GM12878 (cell line): ENCODE results near the gene KDM6B. TPM values are rescaled to one million over a fixed set of nuclear protein-coding genes. Genes with fewer than 3 reads are reported as not detected.

Experiments
- ATAC-seq: fragments of 200-7000 bp; cut with Tn5 transposase; 3 replicates; pipeline ENCODE4 v1.9.1; 2020; ENCODE audit warnings: mild to moderate bottlenecking, moderate library complexity
- BruUV-seq: library from RNA; stranded (reverse); fragments of 400-500 nt; replicated peaks from 2 replicates; lab custom pipeline; 2021; lab: Mats Ljungman, UMichigan
- CTCF ChIA-PET: fragments of 300-600 bp; sonication (Branson Sonifier 250); formaldehyde crosslinking; extraction: SDS; loops from one replicate; lab custom pipeline; 2021; ENCODE audit warnings: inconsistent platforms; lab: Yijun Ruan, JAX
- POLR2A ChIA-PET: fragments of 350-600 bp; formaldehyde crosslinking; extraction: SDS; loops from one replicate; lab custom pipeline; 2021; ENCODE audit warnings: inconsistent platforms; lab: Charles Lee
- RAD21 ChIA-PET: fragments of 300-600 bp; sonication (Branson Sonifier 250); formaldehyde crosslinking; loops from one replicate; lab custom pipeline; 2023; ENCODE audit warnings: antibody characterized with exemption; ENCODE audit not compliant: unreplicated experiment; lab: Charles Lee
- SMC1A ChIA-PET: fragments of 300-600 bp; sonication (Branson Sonifier 250); formaldehyde crosslinking; loops from one replicate; lab custom pipeline; 2023; ENCODE audit not compliant: unreplicated experiment, uncharacterized antibody; lab: Charles Lee
- DNase-seq: peaks from one replicate; pipeline ENCODE4 v3.0.0-alpha.2; 2011; ENCODE audit warnings: low read depth, low spot score
- FAIRE-seq: peaks from 3 replicates; lab custom pipeline; 2011; peaks lifted over from hg19 to GRCh38; lab: Jason Lieb, UNC
- H2AFZ ChIP-seq: 2 replicates; pipeline ENCODE4 v1.6.0; 2011; ENCODE audit warnings: low read depth, low read length, control low read depth; ENCODE audit not compliant: control insufficient read depth
- H3K27ac ChIP-seq: 2 replicates; pipeline ENCODE4 v1.5.1; 2011; ENCODE audit warnings: control low read depth; ENCODE audit not compliant: control insufficient read depth, insufficient read depth
- H3K27me3 ChIP-seq, 2 experiments: replicated peaks in 1 of 2; 2 replicates each; pipeline versions ENCODE4 v1.6.0 to v1.6.1; 2011; ENCODE audit warnings: low read length in 1 of 2; ENCODE audit not compliant: control insufficient read depth in 2 of 2, insufficient read depth in 2 of 2
- H3K36me3 ChIP-seq, 2 experiments: 2 replicates each; pipeline ENCODE4 v1.5.1; 2011; ENCODE audit warnings: low read length in 1 of 2; ENCODE audit not compliant: control insufficient read depth in 2 of 2, insufficient read depth in 2 of 2
- H3K4me1 ChIP-seq: 2 replicates; pipeline ENCODE4 v1.6.1; 2011; ENCODE audit warnings: mild to moderate bottlenecking, low read length, moderate library complexity, mixed read lengths; ENCODE audit not compliant: control insufficient read depth, insufficient read depth
- H3K4me2 ChIP-seq: 2 replicates; pipeline ENCODE4 v1.6.0; 2011; ENCODE audit warnings: control low read depth; ENCODE audit not compliant: control insufficient read depth, insufficient read depth
- H3K4me3 ChIP-seq: fragments of 200-600 bp; sonication (generic); 2 replicates; pipeline ENCODE4 v1.5.1; 2016
- H3K79me2 ChIP-seq: 2 replicates; pipeline ENCODE4 v1.6.0; 2011; ENCODE audit warnings: low read length; ENCODE audit not compliant: control insufficient read depth, insufficient read depth
- H3K9ac ChIP-seq: 2 replicates; pipeline ENCODE4 v1.8.0; 2011; ENCODE audit warnings: low read length, control low read depth, mixed read lengths; ENCODE audit not compliant: control insufficient read depth, insufficient read depth
- H3K9me3 ChIP-seq: replicated peaks from 3 replicates; pipeline ENCODE4 v1.5.1; 2011; ENCODE audit warnings: mild to moderate bottlenecking, low read length; ENCODE audit not compliant: control insufficient read depth, insufficient read depth
- H4K20me1 ChIP-seq: 2 replicates; pipeline ENCODE4 v1.6.0; 2011; ENCODE audit not compliant: control insufficient read depth, insufficient read depth
- BCLAF1 ChIP-seq: fragments of 450-650 bp; IDR thresholded peaks from 2 replicates; pipeline ENCODE4 v1.6.1; 2017; ENCODE audit warnings: antibody characterized with exemption, mild to moderate bottlenecking, moderate library complexity
- BHLHE40 ChIP-seq, 2 experiments: fragments of 450-650 bp in 1 of 2; IDR thresholded peaks; 2 replicates each; pipeline ENCODE4 v1.6.1; 2011 to 2017; ENCODE audit warnings: low read depth in 2 of 2, borderline replicate concordance in 1 of 2, improper control_type of control experiment in 1 of 2, low read length in 1 of 2, mild to moderate bottlenecking in 1 of 2
- EP300 ChIP-seq, 2 experiments: fragments of 150-350 bp in 1 of 2; IDR thresholded peaks; 2 replicates each; pipeline ENCODE4 v1.6.1; 2011 to 2012; ENCODE audit warnings: low read depth in 2 of 2, low read length in 2 of 2, borderline replicate concordance in 1 of 2, improper control_type of control experiment in 1 of 2, inconsistent platforms in 1 of 2; ENCODE audit not compliant: control insufficient read depth in 1 of 2
- EZH2 ChIP-seq: IDR thresholded peaks from 2 replicates; pipeline ENCODE4 v1.6.1; 2012; ENCODE audit warnings: low read depth, mild to moderate bottlenecking, control low read depth, inconsistent platforms, low read length, borderline replicate concordance; ENCODE audit not compliant: control insufficient read depth
- RB1 ChIP-seq: fragments of 450-650 bp; formaldehyde crosslinking; IDR thresholded peaks from 2 replicates; pipeline ENCODE4 v1.6.1; 2017; ENCODE audit warnings: mild to moderate bottlenecking, borderline replicate concordance
- SIX5 ChIP-seq: IDR thresholded peaks from 2 replicates; pipeline ENCODE4 v1.6.1; 2011; ENCODE audit warnings: mild to moderate bottlenecking, low read depth, low read length, moderate library complexity; ENCODE audit not compliant: severe bottlenecking
- SP1 ChIP-seq: IDR thresholded peaks from one replicate; pipeline ENCODE4 v1.6.1; 2011; ENCODE audit warnings: low read depth, low read length
- SREBF1 ChIP-seq: IDR thresholded peaks from 2 replicates; pipeline ENCODE4 v1.6.1; 2012; ENCODE audit warnings: mild to moderate bottlenecking, low read length
- STAT3 ChIP-seq: IDR thresholded peaks from 2 replicates; pipeline ENCODE4 v1.6.1; 2011; ENCODE audit warnings: low read depth, low read length, improper control_type of control experiment
- WGBS: methylation state at CpG from one replicate; pipeline ENCODE4 v1.1.6; 2016; ENCODE audit warnings: low lambda C conversion rate; ENCODE audit not compliant: insufficient replicate concordance, insufficient coverage; ENCODE audit errors: missing lambda C conversion rate; 5-methylcytosine and 5-hydroxymethylcytosine counted together
- in situ Hi-C: fragments of 300-500 bp; cut with MboI; formaldehyde crosslinking; loops from 9 replicates; pipeline ENCODE4 v1.14.3; 2018; ENCODE audit warnings: mixed read lengths
- intact Hi-C: fragments of 100-400 bp; cut with micrococcal nuclease; formaldehyde crosslinking; loops from one replicate; pipeline ENCODE4 v1.14.2; 2022; ENCODE audit not compliant: unreplicated experiment
- polyA plus RNA-seq, 11 experiments: library from polyadenylated mRNA; depleted of rRNA in 4 of 11; unstranded in 6 of 11; stranded (reverse) in 5 of 11; fragments of >200 nt; fragmentation: Nextera tagmentation in 4 of 11; fragmentation: Illumina TruSeq in 1 of 11; extraction: Ambion mirVana in 4 of 11; extraction: Trizol in 1 of 11; gene quantifications; 1 replicate in 1 of 11; 2 replicates in 10 of 11; pipeline versions ENCODE4 v1.2.1 to v1.2.3, GENCODE V29; 2011 to 2016; ENCODE audit warnings: inconsistent platforms in 2 of 11, missing spikeins in 2 of 11, low read depth in 1 of 11
- total RNA-seq, 4 experiments: library from RNA; depleted of rRNA in 3 of 4; stranded (reverse); fragments of >200 nt in 3 of 4; fragmentation: Illumina TruSeq in 1 of 4; extraction: Trizol in 1 of 4; gene quantifications; 2 replicates each; pipeline versions ENCODE4 v1.2.1 to v1.2.3, GENCODE V29; 2013 to 2021
- TF ChIP-seq, protein P1 (sequence below): fragments of 450-650 bp; formaldehyde crosslinking; IDR thresholded peaks from 2 replicates; pipeline ENCODE4 v1.4.0; 2020; ENCODE audit warnings: mild to moderate bottlenecking, moderate library complexity

KDM6B gene
- total and polyA plus RNA-seq, 10 of the 15 experiments (the other 5 are each of a cell fraction or from before 2014, with no cell fraction given): 0.05 to 33.5 (median 2.3) TPM

DNA sequence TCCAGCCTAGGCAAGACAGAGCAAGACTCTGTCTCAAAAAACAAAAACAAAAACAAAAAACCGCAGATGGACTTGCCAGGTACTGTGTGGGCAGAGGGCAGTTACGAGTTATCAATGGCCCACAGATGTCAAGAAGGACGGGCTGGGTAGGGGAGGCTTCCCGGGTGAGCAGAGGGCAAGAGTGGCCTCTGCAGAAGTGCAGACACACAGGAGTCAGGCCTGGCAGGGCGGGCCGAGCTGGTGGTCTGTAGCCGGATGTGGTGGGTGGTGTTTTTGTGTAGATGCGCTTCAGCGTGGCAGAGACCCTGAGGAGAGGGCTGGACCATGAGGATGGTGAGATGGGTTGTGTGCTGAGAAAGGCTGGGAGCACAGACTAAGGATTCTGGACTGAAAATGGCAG lies 44.9 kb upstream of the KDM6B start:
- in situ Hi-C loops (no loop called here), intact Hi-C loops (no loop called here)
- no peaks in the 10 kb centered on the region for H3K4me1 ChIP-seq
- RAD21 ChIA-PET: no interaction called here
- no peak overlapping the region for H3K9ac ChIP-seq
- H3K36me3 ChIP-seq: no peaks in the 10 kb centered on the region
- no peak overlapping the region for H3K4me2 ChIP-seq
- H4K20me1 ChIP-seq: no peaks in the 10 kb centered on the region
- BruUV-seq: no TSS peak
- TF ChIP-seq EZH2: no peak
- TF ChIP-seq BHLHE40 (IDR thresholded peaks at IDR 0.05; ENCODE audit: borderline replicate concordance in 1 of 2, low read depth in 2 of 2, low read length in 1 of 2): no peak
- no peak for TF ChIP-seq RB1
- no peak for TF ChIP-seq SP1
- TF ChIP-seq, all 136 proteins: peak for 0
- ChIA-PET SMC1A (no interaction called here), CTCF (interaction anchor here (0.6 kb wide), 1 partner anchor 86 kb away, joined by 3 read pairs; no protein-coding TSS in a partner anchor), POLR2A (no interaction called here)
- FAIRE-seq (no peak), ATAC-seq (no peak), DNase-seq (no peak)
- no peak overlapping the region for H2AFZ ChIP-seq
- 20% methylated on average over 9 of the region's 9 CpGs for WGBS
- H3K27me3 ChIP-seq: peaks cover 0 to 1% of the 10 kb centered on the region in 2 experiments; a peak in 1 of 4 replicates
- H3K9me3 ChIP-seq: no peaks in the 10 kb centered on the region
- no peak overlapping the region for H3K4me3 ChIP-seq
- no peaks in the 10 kb centered on the region for H3K79me2 ChIP-seq
- H3K27ac ChIP-seq: no peak overlapping the region

- CTCF ChIA-PET: interaction anchor here (1.0 kb wide), 1 partner anchor 47 kb away, joined by 4 read pairs; no protein-coding TSS in a partner anchor
- no peak for ATAC-seq
- no TSS peak for BruUV-seq
- no peak for TF ChIP-seq BCLAF1
- TF ChIP-seq STAT3: no peak
- no peak for TF ChIP-seq SREBF1
- no peak for TF ChIP-seq EP300 (IDR thresholded peaks at IDR 0.05; ENCODE audit: borderline replicate concordance in 1 of 2, control insufficient read depth in 1 of 2, low read depth in 2 of 2, low read length in 2 of 2)
- TF ChIP-seq SP1: no peak
- TF ChIP-seq, protein P1, sequence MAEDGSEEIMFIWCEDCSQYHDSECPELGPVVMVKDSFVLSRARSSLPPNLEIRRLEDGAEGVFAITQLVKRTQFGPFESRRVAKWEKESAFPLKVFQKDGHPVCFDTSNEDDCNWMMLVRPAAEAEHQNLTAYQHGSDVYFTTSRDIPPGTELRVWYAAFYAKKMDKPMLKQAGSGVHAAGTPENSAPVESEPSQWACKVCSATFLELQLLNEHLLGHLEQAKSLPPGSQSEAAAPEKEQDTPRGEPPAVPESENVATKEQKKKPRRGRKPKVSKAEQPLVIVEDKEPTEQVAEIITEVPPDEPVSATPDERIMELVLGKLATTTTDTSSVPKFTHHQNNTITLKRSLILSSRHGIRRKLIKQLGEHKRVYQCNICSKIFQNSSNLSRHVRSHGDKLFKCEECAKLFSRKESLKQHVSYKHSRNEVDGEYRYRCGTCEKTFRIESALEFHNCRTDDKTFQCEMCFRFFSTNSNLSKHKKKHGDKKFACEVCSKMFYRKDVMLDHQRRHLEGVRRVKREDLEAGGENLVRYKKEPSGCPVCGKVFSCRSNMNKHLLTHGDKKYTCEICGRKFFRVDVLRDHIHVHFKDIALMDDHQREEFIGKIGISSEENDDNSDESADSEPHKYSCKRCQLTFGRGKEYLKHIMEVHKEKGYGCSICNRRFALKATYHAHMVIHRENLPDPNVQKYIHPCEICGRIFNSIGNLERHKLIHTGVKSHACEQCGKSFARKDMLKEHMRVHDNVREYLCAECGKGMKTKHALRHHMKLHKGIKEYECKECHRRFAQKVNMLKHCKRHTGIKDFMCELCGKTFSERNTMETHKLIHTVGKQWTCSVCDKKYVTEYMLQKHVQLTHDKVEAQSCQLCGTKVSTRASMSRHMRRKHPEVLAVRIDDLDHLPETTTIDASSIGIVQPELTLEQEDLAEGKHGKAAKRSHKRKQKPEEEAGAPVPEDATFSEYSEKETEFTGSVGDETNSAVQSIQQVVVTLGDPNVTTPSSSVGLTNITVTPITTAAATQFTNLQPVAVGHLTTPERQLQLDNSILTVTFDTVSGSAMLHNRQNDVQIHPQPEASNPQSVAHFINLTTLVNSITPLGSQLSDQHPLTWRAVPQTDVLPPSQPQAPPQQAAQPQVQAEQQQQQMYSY (CRISPR knock-in tag): no peak
- no peak for TF ChIP-seq SIX5
Observed at GRCh38 chr17:7790150-7790549, 43.9 kb upstream of the KDM6B start.

More at GRCh38 chr17:7790150-7790549, 43.9 kb upstream of the KDM6B start:
- RAD21 ChIA-PET: no interaction called here
- H2AFZ ChIP-seq: no peak overlapping the region
- H4K20me1 ChIP-seq: no peaks in the 10 kb centered on the region
- no peak overlapping the region for H3K9ac ChIP-seq
- no peak overlapping the region for H3K27ac ChIP-seq
- H3K36me3 ChIP-seq: no peaks in the 10 kb centered on the region
- POLR2A ChIA-PET: no interaction called here
- SMC1A ChIA-PET: no interaction called here
- H3K9me3 ChIP-seq: no peaks in the 10 kb centered on the region
- no peak for DNase-seq
- in situ Hi-C loops: no loop called here
- H3K79me2 ChIP-seq: no peaks in the 10 kb centered on the region
- H3K4me3 ChIP-seq: no peak overlapping the region
- 57% methylated on average over 5 of the region's 5 CpGs for WGBS
- intact Hi-C loops: no loop called here
- no peak overlapping the region for H3K4me2 ChIP-seq
- FAIRE-seq: no peak
- no peaks in the 10 kb centered on the region for H3K4me1 ChIP-seq
- peaks cover 0 to 1% of the 10 kb centered on the region in 2 experiments; a peak in 1 of 4 replicates for H3K27me3 ChIP-seq
